Astrocyte (in vitro differentiated cells and primary cell): ENCODE data around the gene CCR4.
"Not testable (repeated sequence)": the region's sequence is repeated elsewhere in the genome, so short reads cannot be mapped to it uniquely, and the experiment has no call there.

Experiments used
- CTCF ChIP-seq: IDR thresholded peaks from 2 replicates; pipeline ENCODE4 v1.5.1; 2011; ENCODE audit warnings: low read depth, mild to moderate bottlenecking, inconsistent platforms, low read length, moderate library complexity; ENCODE audit not compliant: insufficient read depth
- EZH2 ChIP-seq: IDR thresholded peaks from 2 replicates; pipeline ENCODE4 v1.6.1; 2012; ENCODE audit warnings: mild to moderate bottlenecking, low read length, inconsistent platforms; ENCODE audit not compliant: insufficient read depth

GRCh38 chr3:32945598-32945997 lies 5.8 kb upstream of the CCR4 start:
- not testable (repeated sequence) for TF ChIP-seq CTCF, EZH2
